Limb (tissue), 2 donors: Measurements from ENCODE around the gene FGFR4.

Experiments
- DNase-seq, 2 donors: peaks; one replicate each; pipeline ENCODE4 v3.0.0-alpha.2; 2016; ENCODE audit errors: extremely low spot score in 2 of 2

FGFR4 gene

GRCh38 chr5:177100714-177101121 lies 14.0 kb downstream of the FGFR4 start:
- peak; percentile 60 to 64 for DNase-seq

DNA sequence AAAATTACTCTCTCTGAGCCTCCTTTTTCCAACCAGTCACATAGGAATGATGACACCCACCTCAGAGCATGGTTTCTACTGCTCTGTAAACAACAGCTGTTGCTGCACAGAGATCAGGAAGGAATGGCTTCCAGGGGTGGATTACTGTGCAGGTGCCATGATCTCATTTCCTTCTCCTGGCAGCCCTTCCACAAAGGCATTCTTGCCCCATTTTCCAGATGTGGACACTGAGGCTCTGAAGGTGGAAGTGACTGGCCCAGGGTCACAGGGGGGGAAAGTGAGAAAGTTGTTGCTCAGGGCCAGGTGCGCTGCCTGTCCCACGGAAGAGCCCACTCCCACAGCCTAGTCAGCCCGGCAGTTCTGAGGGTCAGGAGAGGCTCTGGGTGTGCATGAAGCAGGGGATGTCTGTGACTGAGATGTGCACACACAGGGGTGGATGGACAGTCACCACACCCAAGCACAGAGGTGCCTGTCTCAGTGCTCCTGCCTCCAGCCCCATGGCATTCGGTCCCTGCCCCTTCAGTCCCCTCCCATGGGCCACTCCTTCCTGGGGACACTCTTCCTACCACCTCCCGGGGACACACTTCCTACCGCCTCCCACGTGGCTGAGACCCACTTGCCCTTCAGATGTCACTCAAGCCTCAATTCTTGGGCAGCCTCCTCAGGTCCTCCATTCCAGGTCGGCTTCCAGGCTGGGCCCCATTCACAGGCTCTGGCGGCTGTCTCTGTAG lies 17.0 kb downstream of the FGFR4 start:
- DNase-seq: no peak

DNA sequence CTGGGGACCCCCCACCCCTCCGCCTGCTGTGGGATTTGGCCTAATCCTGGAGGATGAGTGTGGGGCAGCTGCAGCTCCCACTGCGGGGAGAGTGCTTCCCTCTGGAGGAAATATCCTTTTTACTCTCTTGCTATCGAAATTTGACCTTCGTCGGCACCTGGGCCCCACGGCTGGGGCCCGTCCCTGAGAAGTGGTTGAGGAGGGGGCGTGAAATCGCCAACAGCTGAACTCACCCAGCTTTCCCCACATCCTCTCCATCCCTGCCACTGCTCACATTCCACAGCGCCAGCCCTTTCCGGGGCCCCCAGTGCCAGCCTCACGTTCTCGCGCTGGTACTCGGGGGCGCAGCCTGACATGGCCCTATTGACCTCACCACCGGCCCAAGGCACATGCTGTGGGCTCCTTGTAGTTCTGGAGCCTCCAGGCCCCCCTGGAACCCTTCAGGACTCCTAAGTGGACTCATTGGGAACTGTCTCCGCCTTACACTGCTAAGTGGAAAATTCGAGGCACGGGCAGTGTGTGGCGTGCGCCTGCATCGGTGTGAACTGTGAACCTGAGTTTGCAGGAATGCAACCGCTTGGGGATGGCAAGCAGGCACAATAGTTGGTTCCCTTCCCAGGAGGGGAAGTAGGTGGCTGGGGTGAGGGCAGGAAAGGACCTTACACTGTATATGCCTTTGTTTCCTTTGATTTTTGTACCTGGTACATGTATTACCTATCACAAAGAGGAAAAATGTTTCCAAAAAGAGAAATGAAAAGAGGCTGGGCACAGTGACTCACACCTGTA lies 19.2 kb downstream of the FGFR4 start:
- DNase-seq: peak in 1 of 2 donors; percentile 59

DNA sequence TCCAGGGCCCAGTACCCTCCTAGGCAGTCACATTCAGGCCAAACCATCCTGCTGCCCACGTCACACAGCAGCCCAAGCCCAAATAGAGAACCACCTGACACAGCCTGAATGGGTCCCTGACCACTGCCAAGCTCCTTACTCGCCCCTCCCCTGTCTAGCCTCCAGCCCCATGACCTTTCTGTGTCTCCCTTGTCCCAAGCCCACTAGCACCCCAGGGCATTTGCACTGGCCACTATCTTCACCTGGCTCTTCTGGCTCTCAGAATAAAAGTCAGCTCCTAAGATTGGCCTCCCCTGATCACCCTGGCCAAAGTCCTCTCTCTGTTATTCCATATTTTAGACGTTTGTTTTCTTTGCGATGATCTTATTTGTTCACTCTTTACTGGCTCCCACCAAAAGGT lies 20.4 kb downstream of the FGFR4 start:
- DNase-seq: no peak

- DNase-seq: no peak
Observed at GRCh38 chr5:177109810-177110209, 23.1 kb downstream of the FGFR4 start.

GRCh38 chr5:177111720-177112394 lies 25.1 kb downstream of the FGFR4 start:
- peak; percentile 40 to 87 for DNase-seq

DNA sequence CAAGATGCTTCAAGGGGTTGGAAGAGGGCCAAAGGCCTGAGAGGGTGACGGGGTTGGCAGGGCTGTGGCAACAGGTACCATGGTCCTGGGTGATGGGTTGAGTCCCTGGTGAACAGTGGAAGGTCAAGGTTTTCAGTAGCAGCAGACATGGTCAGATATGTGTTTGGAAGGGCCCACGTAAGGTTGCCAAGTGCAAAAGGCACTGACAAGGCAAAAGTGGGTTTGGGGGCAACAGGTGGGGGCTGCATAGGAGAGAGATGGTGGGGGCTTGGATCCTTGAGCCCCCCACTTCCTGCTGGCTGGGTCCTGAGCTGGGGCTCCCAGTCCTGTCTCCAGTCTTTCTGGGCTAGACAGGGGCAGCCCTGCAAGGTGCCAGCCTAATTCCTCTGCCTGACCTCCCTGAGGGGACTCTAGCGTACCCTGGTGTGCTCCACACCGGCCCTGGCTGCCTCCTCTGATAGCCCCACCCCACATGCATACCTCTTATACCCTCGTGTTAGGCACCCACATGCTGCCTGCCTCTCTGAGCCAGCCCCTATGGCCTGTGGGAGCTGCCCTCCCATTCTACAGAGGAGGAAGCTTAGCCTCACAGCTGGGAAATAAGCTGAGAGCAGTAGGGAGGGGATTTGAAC lies 26.0 kb downstream of the FGFR4 start:
- no peak for DNase-seq

DNA sequence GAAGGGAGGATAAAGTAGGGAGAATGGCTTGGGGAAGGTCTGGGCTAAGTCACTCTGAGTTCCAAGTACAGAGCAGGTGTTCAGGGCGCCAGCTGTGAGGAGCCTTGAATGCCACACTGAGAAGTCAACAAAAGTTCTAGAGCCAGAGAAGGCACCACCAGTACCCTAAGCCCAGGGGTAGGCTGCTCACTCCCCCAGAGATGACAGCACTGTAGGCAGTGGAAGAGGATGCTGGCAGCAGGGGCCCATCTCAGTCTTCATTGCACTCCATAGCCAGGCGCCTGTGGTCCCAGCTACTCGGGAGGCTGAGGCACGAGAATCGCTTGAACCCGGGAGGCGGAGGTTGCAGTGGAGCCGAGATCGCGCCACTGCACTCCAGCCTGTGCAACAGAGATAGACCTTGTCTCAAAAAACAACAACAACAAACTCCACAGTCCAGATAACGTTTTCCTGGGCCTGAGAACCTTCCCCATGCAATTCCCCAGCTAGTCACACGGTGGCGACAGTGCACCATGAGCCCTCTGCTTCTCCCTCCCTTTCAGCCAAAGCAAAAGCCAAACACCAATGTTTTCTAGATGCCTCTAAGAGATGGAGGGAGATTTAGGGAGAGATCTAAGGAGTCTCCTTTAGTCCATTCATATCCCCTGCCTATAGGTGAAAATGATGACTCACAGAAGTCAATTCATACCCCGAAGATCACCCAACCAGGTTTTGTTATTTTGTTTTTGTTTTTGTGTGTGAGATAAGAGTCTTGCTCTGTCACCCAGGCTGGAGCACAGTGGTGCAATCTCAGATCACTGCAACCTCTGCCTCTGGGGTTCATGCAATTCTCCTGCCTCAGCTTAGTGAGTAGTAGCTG lies 27.1 kb downstream of the FGFR4 start:
- DNase-seq: peak; percentile 86 to 88

GRCh38 chr5:177116631-177117373 lies 30.1 kb downstream of the FGFR4 start:
- peak; percentile 89 to 92 for DNase-seq

DNA sequence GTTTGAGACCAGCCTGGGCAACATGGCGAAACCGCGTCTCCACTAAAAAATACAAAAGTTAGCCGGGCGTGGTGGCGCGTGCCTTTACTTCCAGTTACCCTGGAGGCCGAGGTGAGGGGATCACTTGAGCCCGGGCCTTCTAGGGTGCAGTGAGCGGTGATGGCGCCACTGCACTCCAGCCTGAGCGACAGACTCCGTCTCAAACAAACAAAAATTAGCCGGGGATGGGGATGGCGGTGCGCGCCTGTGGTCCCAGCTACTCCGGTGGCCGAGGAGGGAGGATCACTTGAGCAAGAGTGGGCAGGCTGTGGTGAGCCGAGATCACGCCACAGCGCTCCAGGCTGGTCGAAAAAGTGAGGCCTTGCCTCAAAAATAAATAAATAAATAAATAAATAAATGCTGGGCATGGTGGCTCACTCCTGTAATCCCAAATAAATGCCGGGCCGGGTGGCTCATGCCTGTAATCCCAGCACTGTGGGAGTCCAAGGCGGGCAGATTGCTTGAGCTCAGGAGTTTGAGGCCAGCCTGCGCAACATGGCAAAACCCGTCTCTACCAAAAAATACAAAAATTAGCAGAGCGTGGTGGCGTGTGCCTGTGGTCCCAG lies 30.8 kb downstream of the FGFR4 start:
- DNase-seq: no peak

DNA sequence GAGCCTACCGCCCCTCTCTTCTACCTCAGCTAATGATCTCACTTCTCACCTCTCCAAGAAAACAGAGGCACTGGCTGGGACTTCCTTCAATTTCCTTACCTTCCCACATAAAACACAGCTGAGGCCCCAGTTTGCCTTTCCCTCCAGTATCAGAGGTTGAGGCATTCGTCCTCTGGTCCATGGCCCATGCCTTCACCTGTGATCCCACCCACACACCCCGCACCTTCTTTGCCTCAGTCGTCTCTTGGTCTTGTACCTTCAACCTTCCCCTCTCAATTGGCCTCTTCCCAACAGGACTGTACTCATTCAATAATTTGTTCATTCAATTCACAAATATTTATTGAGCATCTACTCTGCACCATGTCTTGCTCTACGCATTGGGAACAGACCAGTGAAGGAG lies 35.9 kb downstream of the FGFR4 start:
- DNase-seq: no peak

GRCh38 chr5:177123789-177124485 lies 37.2 kb downstream of the FGFR4 start:
- no peak for DNase-seq

DNA sequence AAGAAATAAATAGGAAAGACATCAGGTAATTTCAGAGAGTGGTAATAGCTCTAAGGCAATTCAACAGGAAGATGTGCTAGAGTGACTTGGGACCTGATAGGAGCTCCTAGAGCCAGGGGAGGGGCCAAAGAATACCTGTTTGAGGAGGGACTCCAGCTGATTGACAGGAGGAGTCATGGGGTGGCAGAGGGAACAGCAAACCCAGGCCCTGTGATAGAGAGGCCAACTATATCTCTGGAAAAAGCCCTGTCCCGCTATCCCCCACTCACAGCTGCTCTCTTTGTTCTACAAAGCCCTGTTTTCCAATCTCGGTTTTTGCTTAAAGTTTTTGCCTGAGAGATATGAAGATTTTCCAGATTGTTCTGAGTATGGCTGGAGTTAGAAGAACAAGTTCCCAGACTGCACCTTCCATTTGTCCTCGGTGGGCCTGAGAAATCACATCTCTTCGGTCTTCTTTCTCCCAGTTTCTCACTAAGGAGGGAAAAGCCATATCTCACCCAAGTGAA lies 37.8 kb downstream of the FGFR4 start:
- DNase-seq: no peak

DNA sequence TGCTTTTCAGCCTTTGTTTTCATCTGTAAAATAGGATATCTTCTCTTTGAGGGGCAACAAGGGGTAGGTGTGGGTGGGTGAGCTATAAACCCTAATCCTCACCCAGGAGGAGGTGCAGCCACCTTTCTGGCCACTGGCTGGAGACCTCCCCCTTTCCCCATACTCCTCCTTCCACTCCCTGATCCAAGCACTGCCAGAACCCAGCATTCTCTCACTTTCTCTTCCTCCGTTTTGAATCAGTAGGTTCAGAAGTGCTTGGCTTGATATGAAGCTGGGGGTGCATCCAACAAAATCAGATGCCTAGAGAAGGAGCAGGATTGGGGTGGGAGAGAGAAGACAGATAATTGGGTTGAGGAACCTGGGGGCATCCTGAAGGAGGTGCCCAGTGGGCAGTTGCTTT lies 40.1 kb downstream of the FGFR4 start:
- DNase-seq: no peak

DNA sequence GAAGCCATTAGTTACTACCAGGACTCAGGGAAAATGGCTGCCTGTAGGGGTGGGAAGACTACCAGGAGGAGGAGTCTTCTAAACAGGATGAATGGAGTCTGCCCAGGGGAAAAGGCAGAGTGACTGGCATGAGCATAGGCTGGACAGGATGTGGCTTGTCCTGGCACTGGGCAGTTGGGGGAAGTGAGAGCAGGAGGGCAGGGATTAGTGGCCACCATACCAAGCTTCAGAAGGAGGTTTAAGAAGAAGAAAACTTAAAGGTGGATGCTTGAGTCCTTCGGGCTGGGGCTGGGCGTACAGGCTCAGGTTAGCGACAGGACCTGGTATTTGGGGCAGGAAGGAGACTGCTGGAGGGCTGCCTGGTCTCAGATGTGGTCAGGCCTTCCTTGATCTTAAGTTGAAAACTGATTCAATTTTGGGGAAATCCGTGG lies 41.9 kb downstream of the FGFR4 start:
- DNase-seq: no peak

- no peak for DNase-seq
Observed at GRCh38 chr5:177130211-177131018, 43.7 kb downstream of the FGFR4 start.

DNA sequence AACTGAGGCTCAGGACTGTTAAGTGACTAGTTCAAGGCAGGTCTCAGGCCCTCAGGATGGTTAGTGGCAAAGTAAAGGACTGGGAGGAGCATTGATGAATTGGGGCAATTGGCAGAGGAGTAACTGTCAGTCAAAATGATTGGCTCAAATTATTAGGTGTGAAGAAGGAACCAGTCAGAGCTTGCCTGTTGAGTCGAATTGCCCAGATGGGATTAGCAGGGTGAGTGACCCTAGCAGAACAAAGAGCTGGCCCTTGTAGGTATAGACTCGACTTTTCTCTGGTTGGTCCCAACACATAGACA lies 44.3 kb downstream of the FGFR4 start:
- no peak for DNase-seq
